ENCODE data around the gene LMNA. TPM values are rescaled to one million over a fixed set of nuclear protein-coding genes. Genes with fewer than 3 reads are reported as not detected.

LMNA gene
- total and polyA plus RNA-seq, 2 of the 4 experiments (the other 2 are of a cell fraction): 563 to 755 TPM

GRCh38 chr1:156122519-156123355, 8.2 kb downstream of the LMNA start:
- H3K27me3 ChIP-seq (ENCODE audit: control insufficient read depth, insufficient read depth, low read length): no peaks in the 10 kb centered on the region
- H3K18ac ChIP-seq (ENCODE audit: low read depth, low read length): peak overlapping the region; percentile 92
- dilution Hi-C loops (cut with HindIII; ENCODE audit: low sequenced_read_pairs, unreplicated experiment): no loop called here
- H3K56ac ChIP-seq (ENCODE audit: extremely low read depth, insufficient read depth, low read length): peak overlapping the region; percentile 98
- DNase-seq (peak; percentile 92), ATAC-seq (ENCODE audit: low read depth) (peak; percentile 27)
- peak overlapping the region; percentile 98 for H3K23ac ChIP-seq (ENCODE audit: low read depth, low read length)
- peak overlapping the region; percentile 99 for H3K14ac ChIP-seq (replicated peaks; ENCODE audit: low read depth, low read length)
- intact Hi-C loops (cut with micrococcal nuclease): loop anchor here (1.0 kb wide), 1 partner anchor 8 kb away; the partner anchor contains the start of gene LMNA
- peak overlapping the region; percentile 99 for H3K4ac ChIP-seq (ENCODE audit: low read depth, low read length)
- peak overlapping the region; percentile 95 for H4K5ac ChIP-seq (ENCODE audit: low read depth, low read length)
- H2AK9ac ChIP-seq (replicated peaks; ENCODE audit: low read depth, low read length, poor library complexity): peak overlapping the region; percentile 99
- ChIA-PET CTCF (interaction anchor here (1.3 to 2.1 kb wide), 2 partner anchors 19 to 26 kb away, joined by 3 to 7 read pairs; no protein-coding TSS in a partner anchor), POLR2A (ENCODE audit: unreplicated experiment) (interaction anchor here (1.0 kb wide), 1 partner anchor 90 kb away, joined by 3 read pairs; the partner anchor contains the start of gene PMF1)
- peaks cover 69% of the 10 kb centered on the region for H4K20me1 ChIP-seq (ENCODE audit: insufficient read depth, low read length)
- H3K79me1 ChIP-seq (ENCODE audit: low read depth in 1 of 2, low read length in 2 of 2): peaks cover 0 to 32% of the 10 kb centered on the region in 2 experiments; a peak in 2 of 4 replicates
- H3K27ac ChIP-seq (ENCODE audit: insufficient read depth, low read length): peak overlapping the region; percentile 98
- peaks cover 60% of the 10 kb centered on the region for H3K4me1 ChIP-seq (ENCODE audit: control insufficient read depth, insufficient read depth, low read length)
- H2AFZ ChIP-seq (replicated peaks; ENCODE audit: low read length, poor library complexity): peak overlapping the region; percentile 55
- H3K9ac ChIP-seq (ENCODE audit: low read depth, low read length): peak overlapping the region; percentile 70
- no TSS peak for BruUV-seq (replicated peaks)
- peak overlapping the region; percentile 88 for H2BK20ac ChIP-seq (ENCODE audit: low read depth, low read length)
- peaks cover 25% of the 10 kb centered on the region for H3K9me1 ChIP-seq (ENCODE audit: insufficient read depth, low read length)
- peak overlapping the region; percentile 99 for H2AK5ac ChIP-seq (ENCODE audit: low read depth, low read length)
- peak overlapping the region; percentile 99 for H2BK15ac ChIP-seq (ENCODE audit: low read depth, low read length)
- in situ Hi-C loops (cut with MboI; ENCODE audit: low sequenced_read_pairs): no loop called here
- H3K4me3 ChIP-seq (ENCODE audit: insufficient read depth, low read depth, low read length): peak overlapping the region; percentile 33
- no peaks in the 10 kb centered on the region for H3K9me3 ChIP-seq (ENCODE audit: control insufficient read depth, insufficient read depth, low read length)
- peak overlapping the region; percentile 98 to 99 for H4K8ac ChIP-seq (ENCODE audit: low read depth in 2 of 2, low read length in 2 of 2)
- no peak for TF ChIP-seq CTCF (conservative IDR thresholded peaks at IDR 0.05; ENCODE audit: low read depth, low read length)
- 0 out of 2 replicates have a peak, but pooled peaks have one; percentile 41 for TF ChIP-seq CHD1 (IDR thresholded peaks at IDR 0.05; ENCODE audit: low read depth, low read length)
- TF ChIP-seq CEBPB (IDR thresholded peaks at IDR 0.05; ENCODE audit: low read depth, low read length): 0 out of 2 replicates have a peak, but pooled peaks have one; percentile 14
- TF ChIP-seq MXI1 (IDR thresholded peaks at IDR 0.05; ENCODE audit: borderline replicate concordance, low read depth, low read length): no peak
- TF ChIP-seq MAFK (IDR thresholded peaks at IDR 0.05; ENCODE audit: low read depth, low read length): 0 out of 2 replicates have a peak, but pooled peaks have one; percentile 2
- no peak for TF ChIP-seq RAD21 (IDR thresholded peaks at IDR 0.05; ENCODE audit: low read length)
- peak; percentile 15 for TF ChIP-seq MAZ (IDR thresholded peaks at IDR 0.05; ENCODE audit: borderline replicate concordance, low read depth, low read length)
- no peak for TF ChIP-seq BHLHE40 (IDR thresholded peaks at IDR 0.05; ENCODE audit: low read depth, low read length)
- peak; percentile 54 for TF ChIP-seq FOS (IDR thresholded peaks at IDR 0.05; ENCODE audit: low read depth, low read length)
- peak; percentile 90 for TF ChIP-seq NFE2L2 (IDR thresholded peaks at IDR 0.05; ENCODE audit: low read depth, low read length)
- peak; percentile 47; the same call in 1 of the 2 replicates for TF ChIP-seq POLR2A (IDR thresholded peaks at IDR 0.05; ENCODE audit: low read depth, low read length)
- TF ChIP-seq, protein P1, sequence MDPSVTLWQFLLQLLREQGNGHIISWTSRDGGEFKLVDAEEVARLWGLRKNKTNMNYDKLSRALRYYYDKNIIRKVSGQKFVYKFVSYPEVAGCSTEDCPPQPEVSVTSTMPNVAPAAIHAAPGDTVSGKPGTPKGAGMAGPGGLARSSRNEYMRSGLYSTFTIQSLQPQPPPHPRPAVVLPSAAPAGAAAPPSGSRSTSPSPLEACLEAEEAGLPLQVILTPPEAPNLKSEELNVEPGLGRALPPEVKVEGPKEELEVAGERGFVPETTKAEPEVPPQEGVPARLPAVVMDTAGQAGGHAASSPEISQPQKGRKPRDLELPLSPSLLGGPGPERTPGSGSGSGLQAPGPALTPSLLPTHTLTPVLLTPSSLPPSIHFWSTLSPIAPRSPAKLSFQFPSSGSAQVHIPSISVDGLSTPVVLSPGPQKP (IDR thresholded peaks at IDR 0.05; ENCODE audit: borderline replicate concordance, low read depth, low read length): no peak
- H4K91ac ChIP-seq (ENCODE audit: insufficient read depth, low read depth, low read length): peak overlapping the region; percentile 99
- peak overlapping the region; percentile 97 for H2BK120ac ChIP-seq (ENCODE audit: low read depth, low read length)
- H3K4me2 ChIP-seq (ENCODE audit: low read depth, low read length): peak overlapping the region; percentile 78
- H3K36me3 ChIP-seq (ENCODE audit: control insufficient read depth, insufficient read depth, low read length): peaks cover 13% of the 10 kb centered on the region
- H2BK5ac ChIP-seq (ENCODE audit: low read depth, low read length, poor library complexity, severe bottlenecking): peak overlapping the region; percentile 96
- WGBS, 2 experiments (ENCODE audit: extremely low coverage in 2 of 2, insufficient read length in 1 of 2): no CpG with 5 or more reads among the region's 14 CpGs
